DOHH2 (cell line): ENCODE results near the gene GP1BB.

ENCODE experiments used
- H3F3A ChIP-seq: fragments of 200-600 bp; sonication (generic), shearing (Covaris generic); 2 replicates; pipeline ENCODE4 v1.6.0; 2016; ENCODE audit warnings: antibody characterized with exemption, mild to moderate bottlenecking; ENCODE audit not compliant: control insufficient read depth, insufficient read depth
- H3K27ac ChIP-seq: fragments of 200-600 bp; sonication (generic); 2 replicates; pipeline ENCODE4 v1.5.1; 2014; ENCODE audit warnings: low read depth, mild to moderate bottlenecking, low read length, moderate library complexity
- H3K27me3 ChIP-seq: fragments of 200-600 bp; sonication (generic); 2 replicates; pipeline ENCODE4 v1.6.1; 2014; ENCODE audit warnings: mild to moderate bottlenecking, low read length, mixed read lengths; ENCODE audit not compliant: control insufficient read depth
- H3K36me3 ChIP-seq: fragments of 200-600 bp; sonication (generic); 2 replicates; pipeline ENCODE4 v1.6.1; 2014; ENCODE audit warnings: mild to moderate bottlenecking, low read length, moderate library complexity, mixed read lengths; ENCODE audit not compliant: control insufficient read depth
- H3K4me1 ChIP-seq: fragments of 200-600 bp; sonication (generic); 2 replicates; pipeline ENCODE4 v1.6.1; 2014; ENCODE audit warnings: mild to moderate bottlenecking, low read length, mixed read lengths; ENCODE audit not compliant: control insufficient read depth
- H3K4me2 ChIP-seq: fragments of 200-600 bp; sonication (generic); 2 replicates; pipeline ENCODE4 v1.6.0; 2014; ENCODE audit warnings: mild to moderate bottlenecking, low read length, moderate library complexity
- H3K4me3 ChIP-seq: fragments of 200-600 bp; sonication (generic); 2 replicates; pipeline ENCODE4 v1.5.1; 2014; ENCODE audit warnings: mild to moderate bottlenecking, low read length, mixed read lengths
- H3K79me2 ChIP-seq: fragments of 200-600 bp; sonication (generic); 2 replicates; pipeline ENCODE4 v1.6.1; 2014; ENCODE audit warnings: mild to moderate bottlenecking, low read length, mixed read lengths; ENCODE audit not compliant: control insufficient read depth
- H3K9me2 ChIP-seq: fragments of 200-600 bp; sonication (generic); replicated peaks from 2 replicates; pipeline ENCODE4 v1.6.1; 2014; ENCODE audit warnings: mild to moderate bottlenecking, low read length, mixed read lengths; ENCODE audit not compliant: control insufficient read depth
- H3K9me3 ChIP-seq: fragments of 200-600 bp; sonication (generic); 2 replicates; pipeline ENCODE4 v1.6.1; 2014; ENCODE audit warnings: antibody characterized with exemption, low read length, mixed read lengths; ENCODE audit not compliant: control insufficient read depth, insufficient read depth
- H4K20me1 ChIP-seq: fragments of 200-600 bp; sonication (generic); 2 replicates; pipeline ENCODE4 v1.6.0; 2014; ENCODE audit warnings: low read depth, mild to moderate bottlenecking, antibody characterized with exemption, low read length, moderate library complexity; ENCODE audit not compliant: control insufficient read depth, insufficient read depth
- CTCF ChIP-seq: fragments of 200-600 bp; sonication (generic); IDR thresholded peaks from one replicate; pipeline ENCODE4 v1.5.1; 2014; ENCODE audit warnings: antibody characterized with exemption, mild to moderate bottlenecking, low read depth, low read length; ENCODE audit not compliant: poor library complexity, severe bottlenecking
- EZH2phosphoT487 ChIP-seq: fragments of 200-600 bp; sonication (generic); IDR thresholded peaks from 2 replicates; pipeline ENCODE4 v1.6.1; 2017; ENCODE audit warnings: borderline replicate concordance, mild to moderate bottlenecking, antibody characterized with exemption, low read length, moderate library complexity, mixed read lengths

The GP1BB gene

DNA sequence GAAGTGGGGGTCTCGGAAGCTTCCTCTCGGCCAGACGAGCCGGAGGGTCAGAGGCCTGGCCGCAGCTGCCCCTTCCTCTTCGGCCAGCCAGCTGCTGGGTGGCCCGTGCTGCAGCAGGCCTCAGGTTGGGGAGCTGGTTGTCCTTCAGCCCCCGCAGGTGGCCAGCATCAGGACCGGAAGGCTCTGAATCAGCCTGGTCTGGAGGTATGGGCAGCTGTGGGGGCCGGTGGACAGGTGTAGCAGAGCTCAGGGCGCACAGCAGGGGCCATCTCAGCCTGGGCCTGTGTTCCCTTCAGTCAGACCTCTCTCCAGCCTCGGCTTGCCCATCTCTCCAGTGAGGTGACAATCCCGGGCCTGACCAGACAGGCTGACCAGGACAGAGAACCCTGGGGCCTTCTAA lies 23.4 kb downstream of the GP1BB start:
- TF ChIP-seq CTCF (no peak), EZH2phosphoT487 (no peak)
- Histone ChIP-seq H3K27me3 (no peaks in the 10 kb centered on the region), H3K27ac (no peak overlapping the region), H3K4me3 (no peak overlapping the region), H3F3A (no peaks in the 10 kb centered on the region), H3K4me1 (no peaks in the 10 kb centered on the region), H3K9me3 (no peaks in the 10 kb centered on the region), H4K20me1 (no peaks in the 10 kb centered on the region; the same call in 1 of the 2 replicates), H3K79me2 (no peaks in the 10 kb centered on the region), H3K4me2 (no peak overlapping the region), H3K36me3 (no peaks in the 10 kb centered on the region), H3K9me2 (no peaks in the 10 kb centered on the region)

- Histone ChIP-seq H3K79me2 (no peaks in the 10 kb centered on the region), H3K9me3 (no peaks in the 10 kb centered on the region), H3K4me1 (no peaks in the 10 kb centered on the region), H3K9me2 (no peaks in the 10 kb centered on the region), H3K36me3 (no peaks in the 10 kb centered on the region), H3K27me3 (peaks cover 5% of the 10 kb centered on the region; the same call in 1 of the 2 replicates), H3K27ac (no peak overlapping the region), H3K4me2 (no peak overlapping the region), H3F3A (no peaks in the 10 kb centered on the region), H4K20me1 (no peaks in the 10 kb centered on the region; the same call in 1 of the 2 replicates), H3K4me3 (no peak overlapping the region)
- TF ChIP-seq CTCF (no peak), EZH2phosphoT487 (no peak)
Measured at GRCh38 chr22:19747551-19747950, 24.2 kb downstream of the GP1BB start.

DNA sequence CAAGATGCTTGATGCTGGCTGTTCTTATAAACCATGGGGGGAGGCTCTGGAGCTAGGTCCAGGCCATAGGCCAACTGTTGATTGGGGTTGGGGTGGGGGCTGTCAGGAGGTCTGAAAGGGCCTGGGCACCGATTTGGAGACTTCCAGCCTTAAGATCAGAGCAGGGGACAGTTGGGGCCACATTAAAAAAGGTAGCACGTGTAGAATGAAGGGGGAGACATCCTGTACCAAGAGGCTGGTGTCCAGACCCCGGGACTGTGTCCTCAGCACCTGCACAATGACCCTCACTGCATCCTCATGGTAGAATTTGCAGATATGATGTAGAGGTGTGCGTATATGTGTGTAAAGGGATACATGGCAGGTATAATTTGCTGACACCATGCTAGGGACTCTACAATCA lies 24.8 kb downstream of the GP1BB start:
- TF ChIP-seq CTCF (no peak), EZH2phosphoT487 (no peak)
- H3K79me2 ChIP-seq = no peaks in the 10 kb centered on the region
- H3K4me1 ChIP-seq = no peaks in the 10 kb centered on the region
- no peak overlapping the region for H3K4me3 ChIP-seq
- no peaks in the 10 kb centered on the region for H3F3A ChIP-seq
- peaks cover 9% of the 10 kb centered on the region; the same call in 1 of the 2 replicates for H3K27me3 ChIP-seq
- H3K36me3 ChIP-seq = no peaks in the 10 kb centered on the region
- H3K9me3 ChIP-seq = no peaks in the 10 kb centered on the region
- no peak overlapping the region for H3K4me2 ChIP-seq
- H4K20me1 ChIP-seq = no peaks in the 10 kb centered on the region; the same call in 1 of the 2 replicates
- no peaks in the 10 kb centered on the region for H3K9me2 ChIP-seq
- H3K27ac ChIP-seq = no peak overlapping the region
